HepG2 (cell line): ENCODE results near the gene SEC11A. TPM values are rescaled to one million over a fixed set of nuclear protein-coding genes. Genes with fewer than 3 reads are reported as not detected.

ENCODE experiments used
- MTA1 ChIP-seq: sonication (generic); formaldehyde crosslinking; IDR thresholded peaks from 2 replicates; pipeline ENCODE4 v1.4.0; 2020; ENCODE audit warnings: missing genetic modification reagents, mild to moderate bottlenecking, borderline replicate concordance
- MXI1 ChIP-seq: IDR thresholded peaks from 3 replicates; pipeline ENCODE4 v1.6.1; 2012; ENCODE audit warnings: low read depth, low read length, inconsistent platforms, borderline replicate concordance
- PPARG ChIP-seq: conservative IDR thresholded peaks from 2 replicates; pipeline ENCODE4 v1.6.1; 2016; ENCODE audit warnings: missing biosample characterization, missing genetic modification reagents
- SATB2 ChIP-seq: sonication (generic); formaldehyde crosslinking; IDR thresholded peaks from 2 replicates; pipeline ENCODE4 v1.5.0; 2020; ENCODE audit warnings: missing genetic modification reagents
- YEATS4 ChIP-seq: sonication (generic); formaldehyde crosslinking; IDR thresholded peaks from 2 replicates; pipeline ENCODE4 v1.4.0; 2020; ENCODE audit warnings: missing genetic modification reagents, borderline replicate concordance
- ZNF772 ChIP-seq: sonication (generic); formaldehyde crosslinking; IDR thresholded peaks from 2 replicates; pipeline ENCODE4 v1.5.0; 2020; ENCODE audit warnings: mild to moderate bottlenecking, missing genetic modification reagents
- polyA plus RNA-seq, 8 experiments: library from polyadenylated mRNA; depleted of rRNA in 3 of 8; stranded (reverse) in 7 of 8; unstranded in 1 of 8; fragments of >200 nt; fragmentation: Illumina TruSeq in 4 of 8; extraction: Trizol in 4 of 8; gene quantifications; 2 replicates each; pipeline versions ENCODE4 v1.2.1 to v1.2.3, GENCODE V29; 2011 to 2016; ENCODE audit warnings: low read depth in 4 of 8, missing spikeins in 1 of 8, mixed read lengths in 1 of 8; ENCODE audit not compliant: insufficient read depth in 1 of 8
- total RNA-seq, 5 experiments: library from RNA; depleted of rRNA; stranded (reverse); fragments of >200 nt; fragmentation: Illumina TruSeq; extraction: Trizol; gene quantifications; 2 replicates each; pipeline ENCODE4 v1.2.3, GENCODE V29; 2016; ENCODE audit warnings: low read depth in 1 of 5
- TF ChIP-seq, protein P1 (sequence below): sonication (generic); formaldehyde crosslinking; IDR thresholded peaks from one replicate; pipeline ENCODE4 v1.5.1; 2020; ENCODE audit warnings: mild to moderate bottlenecking, missing genetic modification reagents; ENCODE audit errors: not compliant biosample characterization
- TF ChIP-seq, protein P2 (sequence below): IDR thresholded peaks from 2 replicates; pipeline ENCODE4 v1.6.1; 2012; ENCODE audit warnings: low read length, improper control_type of control experiment
- TF ChIP-seq, protein P3 (sequence below): sonication (generic); formaldehyde crosslinking; IDR thresholded peaks from 2 replicates; pipeline ENCODE4 v1.8.1; 2022; ENCODE audit warnings: mild to moderate bottlenecking, missing genetic modification reagents
- TF ChIP-seq, protein P4 (sequence below): sonication (generic); formaldehyde crosslinking; IDR thresholded peaks from 2 replicates; pipeline ENCODE4 v1.9.0; 2022; ENCODE audit warnings: missing genetic modification reagents, mild to moderate bottlenecking, borderline replicate concordance
- TF ChIP-seq, protein P5 (sequence below): sonication (generic); formaldehyde crosslinking; IDR thresholded peaks from 2 replicates; pipeline ENCODE4 v1.8.0; 2022; ENCODE audit warnings: low read depth, missing genetic modification reagents

Gene SEC11A
- total and polyA plus RNA-seq, 2 of the 13 experiments (the other 11 are each of a cell fraction or from before 2014, with no cell fraction given) = 141 to 230 TPM

DNA sequence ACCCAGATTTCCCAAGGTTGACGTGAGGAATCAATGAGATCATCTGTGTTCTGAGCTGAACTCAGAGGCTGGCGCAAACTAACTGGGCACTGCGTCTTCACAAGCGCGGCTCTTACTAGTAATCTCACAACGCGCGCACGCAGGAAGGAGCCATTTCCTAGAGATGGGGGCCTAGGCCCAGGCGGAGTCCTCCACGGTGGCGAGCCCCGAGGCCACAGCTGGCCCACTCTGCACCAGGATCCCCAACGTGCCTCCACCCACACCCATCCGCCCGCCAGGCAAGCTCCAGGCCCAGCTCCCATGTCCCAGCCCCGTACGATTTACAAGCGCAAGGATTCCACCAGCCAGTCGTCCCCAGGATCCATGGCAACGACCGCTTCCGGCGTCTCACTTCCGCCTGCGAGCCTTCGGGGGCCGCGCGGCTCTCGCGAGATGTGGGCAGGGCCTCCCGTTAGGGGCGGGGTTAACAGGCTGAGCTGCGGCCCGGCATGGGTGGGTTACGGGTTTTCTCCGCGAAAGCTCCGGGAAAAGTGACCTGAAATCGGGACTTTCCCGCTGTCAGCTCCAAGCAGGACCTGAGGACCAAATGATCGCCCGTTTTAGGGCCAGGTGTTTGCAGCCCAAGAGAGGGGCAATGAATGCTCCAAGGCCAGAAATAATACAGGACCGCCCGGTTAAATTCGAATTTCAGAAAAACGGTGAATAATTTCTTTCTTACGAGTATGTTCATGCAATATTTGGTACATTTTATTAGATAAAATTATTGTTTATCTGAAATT, 61.8 kb downstream of the SEC11A start, which contains the start of gene WDR73 (continued):
- TF ChIP-seq, protein P1, sequence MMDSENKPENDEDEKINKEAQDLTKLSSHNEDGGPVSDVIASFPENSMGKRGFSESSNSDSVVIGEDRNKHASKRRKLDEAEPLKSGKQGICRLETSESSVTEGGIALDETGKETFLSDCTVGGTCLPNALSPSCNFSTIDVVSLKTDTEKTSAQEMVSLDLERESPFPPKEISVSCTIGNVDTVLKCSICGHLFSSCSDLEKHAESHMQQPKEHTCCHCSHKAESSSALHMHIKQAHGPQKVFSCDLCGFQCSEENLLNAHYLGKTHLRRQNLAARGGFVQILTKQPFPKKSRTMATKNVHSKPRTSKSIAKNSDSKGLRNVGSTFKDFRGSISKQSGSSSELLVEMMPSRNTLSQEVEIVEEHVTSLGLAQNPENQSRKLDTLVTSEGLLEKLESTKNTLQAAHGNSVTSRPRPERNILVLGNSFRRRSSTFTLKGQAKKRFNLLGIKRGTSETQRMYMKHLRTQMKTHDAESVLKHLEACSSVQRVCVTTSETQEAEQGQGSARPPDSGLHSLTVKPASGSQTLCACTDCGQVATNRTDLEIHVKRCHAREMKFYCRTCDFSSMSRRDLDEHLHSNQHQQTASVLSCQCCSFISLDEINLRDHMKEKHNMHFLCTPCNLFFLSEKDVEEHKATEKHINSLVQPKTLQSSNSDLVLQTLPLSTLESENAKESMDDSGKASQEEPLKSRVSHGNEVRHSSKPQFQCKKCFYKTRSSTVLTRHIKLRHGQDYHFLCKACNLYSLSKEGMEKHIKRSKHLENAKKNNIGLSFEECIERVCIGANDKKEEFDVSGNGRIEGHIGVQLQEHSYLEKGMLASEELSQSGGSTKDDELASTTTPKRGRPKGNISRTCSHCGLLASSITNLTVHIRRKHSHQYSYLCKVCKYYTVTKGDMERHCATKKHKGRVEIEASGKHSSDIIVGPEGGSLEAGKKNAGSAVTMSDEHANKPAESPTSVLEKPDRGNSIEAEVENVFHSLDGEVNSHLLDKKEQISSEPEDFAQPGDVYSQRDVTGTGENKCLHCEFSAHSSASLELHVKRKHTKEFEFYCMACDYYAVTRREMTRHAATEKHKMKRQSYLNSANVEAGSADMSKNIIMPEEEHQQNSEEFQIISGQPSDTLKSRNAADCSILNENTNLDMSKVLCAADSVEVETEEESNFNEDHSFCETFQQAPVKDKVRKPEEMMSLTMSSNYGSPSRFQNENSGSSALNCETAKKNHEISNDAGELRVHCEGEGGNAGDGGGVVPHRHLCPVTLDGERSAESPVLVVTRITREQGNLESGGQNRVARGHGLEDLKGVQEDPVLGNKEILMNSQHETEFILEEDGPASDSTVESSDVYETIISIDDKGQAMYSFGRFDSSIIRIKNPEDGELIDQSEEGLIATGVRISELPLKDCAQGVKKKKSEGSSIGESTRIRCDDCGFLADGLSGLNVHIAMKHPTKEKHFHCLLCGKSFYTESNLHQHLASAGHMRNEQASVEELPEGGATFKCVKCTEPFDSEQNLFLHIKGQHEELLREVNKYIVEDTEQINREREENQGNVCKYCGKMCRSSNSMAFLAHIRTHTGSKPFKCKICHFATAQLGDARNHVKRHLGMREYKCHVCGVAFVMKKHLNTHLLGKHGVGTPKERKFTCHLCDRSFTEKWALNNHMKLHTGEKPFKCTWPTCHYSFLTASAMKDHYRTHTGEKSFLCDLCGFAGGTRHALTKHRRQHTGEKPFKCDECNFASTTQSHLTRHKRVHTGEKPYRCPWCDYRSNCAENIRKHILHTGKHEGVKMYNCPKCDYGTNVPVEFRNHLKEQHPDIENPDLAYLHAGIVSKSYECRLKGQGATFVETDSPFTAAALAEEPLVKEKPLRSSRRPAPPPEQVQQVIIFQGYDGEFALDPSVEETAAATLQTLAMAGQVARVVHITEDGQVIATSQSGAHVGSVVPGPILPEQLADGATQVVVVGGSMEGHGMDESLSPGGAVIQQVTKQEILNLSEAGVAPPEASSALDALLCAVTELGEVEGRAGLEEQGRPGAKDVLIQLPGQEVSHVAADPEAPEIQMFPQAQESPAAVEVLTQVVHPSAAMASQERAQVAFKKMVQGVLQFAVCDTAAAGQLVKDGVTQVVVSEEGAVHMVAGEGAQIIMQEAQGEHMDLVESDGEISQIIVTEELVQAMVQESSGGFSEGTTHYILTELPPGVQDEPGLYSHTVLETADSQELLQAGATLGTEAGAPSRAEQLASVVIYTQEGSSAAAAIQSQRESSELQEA (CRISPR knock-in tag) = peak; percentile 23
- TF ChIP-seq MTA1 (CRISPR knock-in tag) = peak; percentile 57; the same call in 1 of the 2 replicates
- TF ChIP-seq, protein P2, sequence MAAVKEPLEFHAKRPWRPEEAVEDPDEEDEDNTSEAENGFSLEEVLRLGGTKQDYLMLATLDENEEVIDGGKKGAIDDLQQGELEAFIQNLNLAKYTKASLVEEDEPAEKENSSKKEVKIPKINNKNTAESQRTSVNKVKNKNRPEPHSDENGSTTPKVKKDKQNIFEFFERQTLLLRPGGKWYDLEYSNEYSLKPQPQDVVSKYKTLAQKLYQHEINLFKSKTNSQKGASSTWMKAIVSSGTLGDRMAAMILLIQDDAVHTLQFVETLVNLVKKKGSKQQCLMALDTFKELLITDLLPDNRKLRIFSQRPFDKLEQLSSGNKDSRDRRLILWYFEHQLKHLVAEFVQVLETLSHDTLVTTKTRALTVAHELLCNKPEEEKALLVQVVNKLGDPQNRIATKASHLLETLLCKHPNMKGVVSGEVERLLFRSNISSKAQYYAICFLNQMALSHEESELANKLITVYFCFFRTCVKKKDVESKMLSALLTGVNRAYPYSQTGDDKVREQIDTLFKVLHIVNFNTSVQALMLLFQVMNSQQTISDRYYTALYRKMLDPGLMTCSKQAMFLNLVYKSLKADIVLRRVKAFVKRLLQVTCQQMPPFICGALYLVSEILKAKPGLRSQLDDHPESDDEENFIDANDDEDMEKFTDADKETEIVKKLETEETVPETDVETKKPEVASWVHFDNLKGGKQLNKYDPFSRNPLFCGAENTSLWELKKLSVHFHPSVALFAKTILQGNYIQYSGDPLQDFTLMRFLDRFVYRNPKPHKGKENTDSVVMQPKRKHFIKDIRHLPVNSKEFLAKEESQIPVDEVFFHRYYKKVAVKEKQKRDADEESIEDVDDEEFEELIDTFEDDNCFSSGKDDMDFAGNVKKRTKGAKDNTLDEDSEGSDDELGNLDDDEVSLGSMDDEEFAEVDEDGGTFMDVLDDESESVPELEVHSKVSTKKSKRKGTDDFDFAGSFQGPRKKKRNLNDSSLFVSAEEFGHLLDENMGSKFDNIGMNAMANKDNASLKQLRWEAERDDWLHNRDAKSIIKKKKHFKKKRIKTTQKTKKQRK = no peak
- TF ChIP-seq, protein P3, sequence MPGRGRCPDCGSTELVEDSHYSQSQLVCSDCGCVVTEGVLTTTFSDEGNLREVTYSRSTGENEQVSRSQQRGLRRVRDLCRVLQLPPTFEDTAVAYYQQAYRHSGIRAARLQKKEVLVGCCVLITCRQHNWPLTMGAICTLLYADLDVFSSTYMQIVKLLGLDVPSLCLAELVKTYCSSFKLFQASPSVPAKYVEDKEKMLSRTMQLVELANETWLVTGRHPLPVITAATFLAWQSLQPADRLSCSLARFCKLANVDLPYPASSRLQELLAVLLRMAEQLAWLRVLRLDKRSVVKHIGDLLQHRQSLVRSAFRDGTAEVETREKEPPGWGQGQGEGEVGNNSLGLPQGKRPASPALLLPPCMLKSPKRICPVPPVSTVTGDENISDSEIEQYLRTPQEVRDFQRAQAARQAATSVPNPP = no peak
- TF ChIP-seq, protein P4, sequence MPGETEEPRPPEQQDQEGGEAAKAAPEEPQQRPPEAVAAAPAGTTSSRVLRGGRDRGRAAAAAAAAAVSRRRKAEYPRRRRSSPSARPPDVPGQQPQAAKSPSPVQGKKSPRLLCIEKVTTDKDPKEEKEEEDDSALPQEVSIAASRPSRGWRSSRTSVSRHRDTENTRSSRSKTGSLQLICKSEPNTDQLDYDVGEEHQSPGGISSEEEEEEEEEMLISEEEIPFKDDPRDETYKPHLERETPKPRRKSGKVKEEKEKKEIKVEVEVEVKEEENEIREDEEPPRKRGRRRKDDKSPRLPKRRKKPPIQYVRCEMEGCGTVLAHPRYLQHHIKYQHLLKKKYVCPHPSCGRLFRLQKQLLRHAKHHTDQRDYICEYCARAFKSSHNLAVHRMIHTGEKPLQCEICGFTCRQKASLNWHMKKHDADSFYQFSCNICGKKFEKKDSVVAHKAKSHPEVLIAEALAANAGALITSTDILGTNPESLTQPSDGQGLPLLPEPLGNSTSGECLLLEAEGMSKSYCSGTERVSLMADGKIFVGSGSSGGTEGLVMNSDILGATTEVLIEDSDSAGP (CRISPR knock-in tag) = peak; percentile 85; the same call in 1 of the 2 replicates
- TF ChIP-seq, protein P5, sequence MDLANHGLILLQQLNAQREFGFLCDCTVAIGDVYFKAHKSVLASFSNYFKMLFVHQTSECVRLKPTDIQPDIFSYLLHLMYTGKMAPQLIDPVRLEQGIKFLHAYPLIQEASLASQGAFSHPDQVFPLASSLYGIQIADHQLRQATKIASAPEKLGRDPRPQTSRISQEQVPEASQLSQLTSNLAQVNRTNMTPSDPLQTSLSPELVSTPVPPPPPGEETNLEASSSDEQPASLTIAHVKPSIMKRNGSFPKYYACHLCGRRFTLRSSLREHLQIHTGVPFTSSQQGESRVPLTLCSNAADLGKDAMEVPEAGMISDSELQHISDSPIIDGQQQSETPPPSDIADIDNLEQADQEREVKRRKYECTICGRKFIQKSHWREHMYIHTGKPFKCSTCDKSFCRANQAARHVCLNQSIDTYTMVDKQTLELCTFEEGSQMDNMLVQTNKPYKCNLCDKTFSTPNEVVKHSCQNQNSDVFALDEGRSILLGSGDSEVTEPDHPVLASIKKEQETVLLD (CRISPR knock-in tag) = peak; percentile 62; the same call in 1 of the 2 replicates
- 0 out of 2 replicates have a peak, but pooled peaks have one; percentile 59 for TF ChIP-seq SATB2 (CRISPR knock-in tag)
- TF ChIP-seq MXI1 = peak; percentile 93; the same call in 2 of the 3 replicates
- peak; percentile 82; the same call in 1 of the 2 replicates for TF ChIP-seq YEATS4
- peak; percentile 89 for TF ChIP-seq ZNF772 (CRISPR knock-in tag)
- no peak for TF ChIP-seq PPARG (CRISPR knock-in tag)
